WERI-Rb-1 (cell line): ENCODE measurements around the gene CTSZ.

Experiments
- DNase-seq: peaks from one replicate; pipeline ENCODE4 v3.0.0-alpha.2; 2020
- H3K27ac ChIP-seq: fragments of 250-450 bp; sonication (Bioruptor Pico); 2 replicates; pipeline ENCODE4 v1.5.1; 2020; ENCODE audit warnings: mild to moderate bottlenecking, moderate library complexity
- H3K27me3 ChIP-seq: fragments of 250-450 bp; sonication (Bioruptor Pico); 2 replicates; pipeline ENCODE4 v1.5.1; 2021; ENCODE audit warnings: mild to moderate bottlenecking, low read depth, moderate library complexity; ENCODE audit not compliant: insufficient read depth, severe bottlenecking
- H3K36me3 ChIP-seq: fragments of 250-450 bp; sonication (Bioruptor Pico); 2 replicates; pipeline ENCODE4 v1.5.1; 2020; ENCODE audit warnings: mild to moderate bottlenecking, moderate library complexity
- H3K4me3 ChIP-seq: 2 replicates; pipeline ENCODE4 v1.5.1; 2011; ENCODE audit warnings: low read depth, mild to moderate bottlenecking, control low read depth, low read length
- H3K9me3 ChIP-seq: fragments of 250-450 bp; sonication (Bioruptor Pico); 2 replicates; pipeline ENCODE4 v1.5.1; 2021; ENCODE audit warnings: mild to moderate bottlenecking, moderate library complexity; ENCODE audit not compliant: severe bottlenecking
- TF ChIP-seq, protein P1 (sequence below): IDR thresholded peaks from 2 replicates; pipeline ENCODE4 v1.5.1; 2011; ENCODE audit warnings: low read depth, mild to moderate bottlenecking, control low read depth, inconsistent platforms, low read length

Gene CTSZ

GRCh38 chr20:59019217-59019616 is 12.2 kb upstream of the CTSZ start, which contains the start of gene TUBB1:
TUBB1 (plus strand) TSS chr20:59019429; CDS start chr20:59019523, 94 bp downstream.
- H3K4me3 ChIP-seq, result no peak within 1 kb of the TSS
- H3K36me3 ChIP-seq, result peaks cover 18% of the 10 kb centered on the region
- no peak within 1 kb of the TSS for H3K27ac ChIP-seq
- TF ChIP-seq, protein P1, sequence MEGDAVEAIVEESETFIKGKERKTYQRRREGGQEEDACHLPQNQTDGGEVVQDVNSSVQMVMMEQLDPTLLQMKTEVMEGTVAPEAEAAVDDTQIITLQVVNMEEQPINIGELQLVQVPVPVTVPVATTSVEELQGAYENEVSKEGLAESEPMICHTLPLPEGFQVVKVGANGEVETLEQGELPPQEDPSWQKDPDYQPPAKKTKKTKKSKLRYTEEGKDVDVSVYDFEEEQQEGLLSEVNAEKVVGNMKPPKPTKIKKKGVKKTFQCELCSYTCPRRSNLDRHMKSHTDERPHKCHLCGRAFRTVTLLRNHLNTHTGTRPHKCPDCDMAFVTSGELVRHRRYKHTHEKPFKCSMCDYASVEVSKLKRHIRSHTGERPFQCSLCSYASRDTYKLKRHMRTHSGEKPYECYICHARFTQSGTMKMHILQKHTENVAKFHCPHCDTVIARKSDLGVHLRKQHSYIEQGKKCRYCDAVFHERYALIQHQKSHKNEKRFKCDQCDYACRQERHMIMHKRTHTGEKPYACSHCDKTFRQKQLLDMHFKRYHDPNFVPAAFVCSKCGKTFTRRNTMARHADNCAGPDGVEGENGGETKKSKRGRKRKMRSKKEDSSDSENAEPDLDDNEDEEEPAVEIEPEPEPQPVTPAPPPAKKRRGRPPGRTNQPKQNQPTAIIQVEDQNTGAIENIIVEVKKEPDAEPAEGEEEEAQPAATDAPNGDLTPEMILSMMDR, result no peak
- H3K9me3 ChIP-seq, result no peaks in the 10 kb centered on the region
- no peaks in the 10 kb centered on the region for H3K27me3 ChIP-seq
- DNase-seq, result no peak

GRCh38 chr20:59018817-59019216 is 11.8 kb upstream of the CTSZ start:
- Histone ChIP-seq H3K27me3 (no peaks in the 10 kb centered on the region), H3K9me3 (no peaks in the 10 kb centered on the region), H3K36me3 (peaks cover 14% of the 10 kb centered on the region), H3K4me3 (no peak overlapping the region), H3K27ac (no peak overlapping the region)
- TF ChIP-seq, protein P1, result no peak
- no peak for DNase-seq

GRCh38 chr20:59017493-59018231 is 10.6 kb upstream of the CTSZ start:
- Histone ChIP-seq H3K27me3 (no peaks in the 10 kb centered on the region), H3K36me3 (peaks cover 3% of the 10 kb centered on the region), H3K9me3 (no peaks in the 10 kb centered on the region), H3K4me3 (no peak overlapping the region), H3K27ac (no peak overlapping the region)
- TF ChIP-seq, protein P1, result no peak
- DNase-seq, result no peak

GRCh38 chr20:59016795-59017492 is 9.9 kb upstream of the CTSZ start:
- Histone ChIP-seq H3K27ac (no peak overlapping the region), H3K36me3 (no peaks in the 10 kb centered on the region), H3K4me3 (no peak overlapping the region), H3K9me3 (no peaks in the 10 kb centered on the region), H3K27me3 (no peaks in the 10 kb centered on the region)
- TF ChIP-seq, protein P1, result no peak
- no peak for DNase-seq

DNA sequence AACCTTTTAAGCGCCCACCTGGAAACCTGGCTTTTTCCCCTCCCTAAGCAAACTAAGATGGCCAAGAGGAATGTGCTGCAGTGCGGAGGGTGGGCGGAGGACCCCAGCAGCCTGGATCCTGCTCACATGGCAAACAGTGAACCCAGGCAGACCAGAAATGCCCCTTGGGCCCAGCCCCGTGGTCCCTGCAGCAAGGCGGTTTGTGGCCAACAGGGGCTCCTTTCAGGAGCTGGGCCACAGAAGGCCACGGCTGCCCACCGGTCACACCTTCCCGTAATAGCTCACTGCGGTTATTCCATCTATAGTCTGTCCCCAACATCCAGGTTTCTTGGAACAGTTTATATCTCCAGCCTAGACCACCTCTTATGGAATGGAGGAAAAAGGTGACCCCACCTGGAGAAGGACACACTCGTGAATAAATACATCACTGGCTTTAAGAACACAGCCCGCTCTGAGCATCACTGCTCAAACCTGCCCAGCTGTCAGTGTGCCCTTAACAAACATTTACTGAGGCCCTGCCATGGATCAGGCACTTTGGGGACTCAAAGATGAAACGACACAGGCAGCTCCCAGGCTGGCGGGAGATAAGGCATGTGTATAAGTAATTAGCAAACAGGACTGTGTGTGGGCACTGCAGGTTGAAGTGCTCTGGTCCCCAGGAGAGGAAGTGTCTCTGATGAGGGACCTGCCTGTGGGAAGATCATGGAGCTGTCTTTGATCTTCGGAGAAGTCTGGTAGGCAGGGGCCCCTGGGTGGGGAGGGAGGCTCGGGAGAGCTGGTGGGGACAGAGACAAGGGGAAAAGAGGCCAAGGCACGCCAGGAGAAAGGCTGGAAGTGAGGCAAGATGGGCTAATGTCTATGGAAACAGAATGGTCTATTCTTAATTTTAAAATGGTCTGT is 9.0 kb upstream of the CTSZ start:
- no peaks in the 10 kb centered on the region for H3K27me3 ChIP-seq
- no peak overlapping the region for H3K27ac ChIP-seq
- TF ChIP-seq, protein P1, result no peak
- no peak overlapping the region for H3K4me3 ChIP-seq
- no peak for DNase-seq
- no peaks in the 10 kb centered on the region for H3K9me3 ChIP-seq
- H3K36me3 ChIP-seq, result no peaks in the 10 kb centered on the region
